Esophagus muscularis mucosa (tissue), 4 donors: ENCODE results near the gene PRIMA1.

Experiments used
- EP300 ChIP-seq: sonication (generic); formaldehyde crosslinking; IDR thresholded peaks from one replicate; pipeline ENCODE4 v1.6.1; 2017; ENCODE audit warnings: antibody characterized with exemption
- POLR2A ChIP-seq: fragments of 450-650 bp; IDR thresholded peaks from one replicate; pipeline ENCODE4 v1.6.1; 2017; ENCODE audit warnings: antibody characterized with exemption, moderate library complexity, mild to moderate bottlenecking, low read depth
- POLR2AphosphoS5 ChIP-seq, 2 donors: sonication (generic); formaldehyde crosslinking; IDR thresholded peaks; one replicate each; pipeline ENCODE4 v1.6.1; 2017; ENCODE audit warnings: antibody characterized with exemption in 2 of 2
- TF ChIP-seq, protein P1 (sequence below), 3 experiments: fragments of 200-600 bp in 2 of 3; fragments of 450-650 bp in 1 of 3; sonication (generic) in 2 of 3; IDR thresholded peaks; one replicate each; pipeline ENCODE4 v1.5.1; 2017 to 2019; ENCODE audit warnings: antibody characterized with exemption in 3 of 3, mild to moderate bottlenecking in 2 of 3, moderate library complexity in 1 of 3

DNA sequence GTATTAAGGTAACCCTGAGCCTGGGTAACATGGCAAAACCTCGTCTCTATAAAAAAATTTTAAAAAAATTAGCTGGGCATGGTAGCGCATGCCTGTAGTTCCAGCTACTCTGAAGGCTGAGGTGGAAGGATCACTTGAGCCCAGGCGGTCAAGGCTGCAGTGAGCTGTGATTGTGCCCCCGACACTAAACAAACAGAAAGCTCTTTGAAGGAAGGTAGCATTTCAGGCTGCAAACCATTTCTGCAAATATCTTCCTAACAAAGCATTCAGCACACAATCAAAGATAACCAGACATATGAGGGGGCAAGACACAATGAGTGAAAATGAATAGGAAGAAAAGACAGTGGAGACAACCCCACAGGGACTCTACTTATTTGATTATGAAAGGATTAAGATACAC lies 118.7 kb downstream of the PRIMA1 start:
- no peak for TF ChIP-seq POLR2AphosphoS5 (IDR thresholded peaks at IDR 0.05)
- TF ChIP-seq EP300, result no peak
- TF ChIP-seq, protein P1, sequence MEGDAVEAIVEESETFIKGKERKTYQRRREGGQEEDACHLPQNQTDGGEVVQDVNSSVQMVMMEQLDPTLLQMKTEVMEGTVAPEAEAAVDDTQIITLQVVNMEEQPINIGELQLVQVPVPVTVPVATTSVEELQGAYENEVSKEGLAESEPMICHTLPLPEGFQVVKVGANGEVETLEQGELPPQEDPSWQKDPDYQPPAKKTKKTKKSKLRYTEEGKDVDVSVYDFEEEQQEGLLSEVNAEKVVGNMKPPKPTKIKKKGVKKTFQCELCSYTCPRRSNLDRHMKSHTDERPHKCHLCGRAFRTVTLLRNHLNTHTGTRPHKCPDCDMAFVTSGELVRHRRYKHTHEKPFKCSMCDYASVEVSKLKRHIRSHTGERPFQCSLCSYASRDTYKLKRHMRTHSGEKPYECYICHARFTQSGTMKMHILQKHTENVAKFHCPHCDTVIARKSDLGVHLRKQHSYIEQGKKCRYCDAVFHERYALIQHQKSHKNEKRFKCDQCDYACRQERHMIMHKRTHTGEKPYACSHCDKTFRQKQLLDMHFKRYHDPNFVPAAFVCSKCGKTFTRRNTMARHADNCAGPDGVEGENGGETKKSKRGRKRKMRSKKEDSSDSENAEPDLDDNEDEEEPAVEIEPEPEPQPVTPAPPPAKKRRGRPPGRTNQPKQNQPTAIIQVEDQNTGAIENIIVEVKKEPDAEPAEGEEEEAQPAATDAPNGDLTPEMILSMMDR (IDR thresholded peaks at IDR 0.05), result no peak
- no peak for TF ChIP-seq POLR2A
